CD4-positive, alpha-beta T cell treated with Interleukin-6 at 100 ng/mL for 8 hours (primary cell): ENCODE results near the gene RAB6B.

Source experiments
- DNase-seq: peaks from one replicate; pipeline ENCODE4 v3.0.0-alpha.2; 2020; ENCODE audit warnings: mixed read lengths, low spot score

The RAB6B gene

DNA sequence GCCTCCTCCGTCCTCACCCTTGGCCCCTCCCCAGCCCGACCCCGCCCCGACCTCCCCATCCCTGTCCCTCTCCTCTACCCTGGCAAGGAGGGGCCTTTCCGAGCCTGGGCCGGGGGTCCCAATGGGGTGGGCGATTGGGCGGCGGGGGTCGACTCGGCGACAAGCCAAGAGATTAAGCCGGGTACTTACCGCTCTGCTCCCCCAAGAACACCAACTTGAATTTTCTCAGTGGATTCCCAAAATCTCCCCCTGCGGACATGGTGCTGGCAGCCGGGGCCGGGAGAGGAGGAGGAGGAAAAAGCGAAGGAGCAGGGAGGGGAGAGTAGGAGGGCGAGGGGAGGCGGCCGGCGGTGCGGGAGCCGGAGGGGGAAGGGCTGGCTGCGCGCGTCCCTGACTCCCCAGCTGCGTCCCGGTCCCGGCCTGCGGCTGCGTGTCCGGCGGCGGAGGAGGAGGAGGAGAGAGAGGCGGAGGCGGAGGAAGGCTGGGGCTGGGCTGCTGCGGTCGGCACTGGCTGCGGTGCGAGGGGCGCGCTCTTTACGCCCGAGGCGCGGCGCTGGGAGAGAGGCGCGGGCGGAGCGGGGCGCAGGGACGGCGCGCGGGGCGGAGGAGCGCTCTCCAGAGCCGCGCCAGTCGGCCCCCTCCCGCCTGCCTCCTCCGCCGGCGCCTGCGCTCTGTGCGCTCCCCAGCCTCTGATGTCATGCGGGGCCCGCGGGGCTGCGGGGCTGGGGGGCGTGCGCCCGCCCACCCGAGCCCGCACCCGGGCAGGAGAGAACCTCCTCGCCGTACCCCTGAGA, at the start of gene RAB6B:
Gene RAB6B, minus strand, starts transcription at position 675 of the 794 bp plus-strand sequence. Its CDS starts 416 bp downstream, at position 259.
- no peak for DNase-seq

DNA sequence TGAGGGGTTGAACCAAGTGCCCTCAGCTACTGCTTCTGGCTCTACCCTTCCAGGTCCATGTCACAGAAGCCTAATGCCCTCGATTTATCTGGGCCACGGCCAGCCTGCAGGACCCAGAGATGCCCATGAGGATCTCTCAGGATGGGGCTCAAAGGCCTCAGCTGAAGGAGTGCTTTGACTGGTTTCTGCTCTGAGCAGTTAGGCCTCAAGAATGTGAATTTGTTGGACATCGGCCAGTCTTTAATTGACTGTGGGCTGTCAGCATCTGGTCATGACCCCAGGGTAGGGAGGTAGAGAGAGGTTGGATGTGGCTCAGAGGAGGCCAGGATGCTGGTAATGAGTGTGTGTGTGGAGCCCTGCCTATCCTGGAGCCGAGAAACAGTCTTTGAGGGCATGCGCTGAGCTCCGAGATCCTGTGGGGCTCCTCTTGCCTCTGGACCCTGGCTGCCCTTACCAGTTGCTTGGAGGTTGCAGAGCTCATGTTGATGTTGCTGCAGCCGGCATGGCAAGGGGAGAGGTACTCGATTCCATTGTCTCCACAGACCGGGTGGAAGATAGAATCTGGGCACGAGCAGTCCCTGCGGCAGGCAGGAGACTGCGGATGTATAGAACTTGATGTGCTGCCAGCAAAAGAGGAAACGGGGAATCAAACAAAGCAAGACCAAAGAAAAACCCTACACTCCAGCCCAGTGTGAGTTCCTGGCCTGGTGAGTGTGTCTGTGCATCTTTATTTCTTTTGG, 49.1 kb upstream of the RAB6B start:
- DNase-seq, result no peak

DNA sequence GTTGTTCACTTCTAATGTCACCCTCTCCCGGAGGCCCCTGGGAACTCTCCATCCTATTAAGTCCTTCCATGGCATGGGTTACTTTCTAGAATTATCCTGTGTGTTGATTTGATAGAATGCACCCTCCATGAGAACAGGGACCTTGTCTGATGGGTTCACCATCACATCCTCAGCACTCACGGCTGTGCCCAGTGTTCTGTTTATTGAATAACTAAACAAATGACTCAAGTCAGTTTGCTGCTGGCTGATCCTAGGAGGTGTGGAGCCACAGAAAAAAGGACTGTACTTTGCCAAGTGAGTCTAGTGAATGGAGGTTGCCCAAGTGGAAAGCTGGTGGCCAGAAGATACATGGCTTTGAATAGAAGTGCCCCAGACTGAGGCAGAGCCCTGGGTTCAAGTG, 48.5 kb upstream of the RAB6B start:
- no peak for DNase-seq

DNA sequence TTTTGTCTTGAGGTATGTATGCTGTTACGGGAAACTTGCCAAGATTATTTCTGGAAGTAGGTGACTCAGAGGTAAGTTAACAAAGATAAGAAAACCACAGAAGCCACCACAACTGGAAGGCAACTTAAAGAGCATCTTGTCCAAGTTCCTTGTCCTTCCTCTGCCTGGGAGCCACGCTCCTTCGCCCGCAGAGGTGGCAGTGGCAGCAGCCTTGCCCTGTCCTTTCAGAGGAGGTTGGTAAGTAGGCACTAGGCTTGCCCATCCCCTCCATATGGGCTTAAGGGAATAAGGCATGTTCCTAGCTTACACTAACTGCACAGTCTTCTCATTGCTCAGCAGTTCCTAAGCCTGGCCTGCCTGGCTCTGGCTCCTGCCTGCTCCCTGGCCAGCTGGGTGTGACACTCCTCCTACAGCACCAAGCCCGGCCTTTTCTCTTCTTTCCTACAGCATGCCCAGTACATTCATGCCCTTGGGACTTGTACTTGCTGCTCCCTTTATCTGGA, 48.0 kb upstream of the RAB6B start:
- no peak for DNase-seq

DNA sequence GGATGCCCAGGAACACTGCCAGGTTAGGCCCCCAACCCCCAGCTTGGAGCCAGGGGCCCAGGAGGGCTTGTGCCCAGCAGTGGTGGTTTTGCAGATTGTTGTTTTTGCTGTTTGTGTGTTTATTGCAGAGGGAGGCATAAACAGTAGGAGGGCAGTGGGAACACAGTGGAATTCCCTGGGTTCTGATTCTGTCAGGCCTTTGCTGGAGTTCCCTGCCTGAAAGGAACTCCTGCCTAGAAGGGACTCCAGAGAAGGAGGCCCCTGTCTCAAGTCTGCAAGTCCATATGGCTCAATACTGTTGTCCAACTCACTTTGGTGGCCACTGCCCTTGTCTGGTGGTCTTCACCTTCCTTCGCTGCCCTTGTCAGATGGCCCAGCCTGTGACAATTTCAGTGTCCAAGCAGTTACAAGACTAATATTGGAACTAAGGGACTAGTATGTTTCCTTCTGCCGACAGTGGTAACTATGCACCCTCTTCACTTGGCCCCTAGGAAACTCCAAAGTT, 47.4 kb upstream of the RAB6B start:
- no peak for DNase-seq

DNA sequence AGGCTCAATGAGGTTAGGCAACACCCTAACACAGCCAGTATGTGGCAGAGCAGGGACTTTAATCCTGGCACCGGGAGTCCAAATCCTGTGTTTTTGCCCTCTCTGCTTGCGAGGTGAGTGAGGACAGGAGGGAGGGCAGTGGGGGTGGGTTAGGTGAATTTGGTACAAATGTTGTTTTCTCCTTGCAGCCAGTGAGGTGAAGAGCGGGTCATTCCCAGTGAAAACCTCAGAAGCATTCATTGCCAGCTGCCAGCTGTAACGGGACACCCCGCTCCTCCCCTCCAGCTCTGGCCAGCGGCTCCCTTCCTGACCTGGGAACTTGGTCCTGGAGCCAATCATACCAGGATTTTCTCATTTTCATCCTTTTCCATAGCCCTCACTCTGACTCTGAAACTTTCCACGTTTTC, 45.7 kb upstream of the RAB6B start:
- no peak for DNase-seq

DNA sequence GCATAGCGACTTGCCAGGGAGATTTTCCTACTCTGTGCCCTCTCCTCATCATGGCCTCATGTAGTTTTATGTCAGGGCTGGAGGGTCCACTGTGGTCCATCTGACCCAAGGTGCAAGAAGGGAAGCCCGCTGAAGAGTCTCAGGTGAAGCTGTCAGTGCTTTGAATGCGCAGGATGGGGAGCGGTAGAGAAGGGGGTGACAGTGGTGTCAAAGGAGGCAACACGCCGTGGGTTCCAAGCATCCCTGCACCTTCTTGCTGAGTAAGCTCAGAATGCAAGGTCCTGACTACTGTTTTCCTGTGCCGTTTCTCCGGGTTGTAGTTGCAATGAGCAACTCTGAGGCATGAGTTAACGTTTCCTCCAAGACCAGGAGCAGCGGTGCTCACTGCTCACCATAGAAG, 44.9 kb upstream of the RAB6B start:
- DNase-seq, result no peak

DNA sequence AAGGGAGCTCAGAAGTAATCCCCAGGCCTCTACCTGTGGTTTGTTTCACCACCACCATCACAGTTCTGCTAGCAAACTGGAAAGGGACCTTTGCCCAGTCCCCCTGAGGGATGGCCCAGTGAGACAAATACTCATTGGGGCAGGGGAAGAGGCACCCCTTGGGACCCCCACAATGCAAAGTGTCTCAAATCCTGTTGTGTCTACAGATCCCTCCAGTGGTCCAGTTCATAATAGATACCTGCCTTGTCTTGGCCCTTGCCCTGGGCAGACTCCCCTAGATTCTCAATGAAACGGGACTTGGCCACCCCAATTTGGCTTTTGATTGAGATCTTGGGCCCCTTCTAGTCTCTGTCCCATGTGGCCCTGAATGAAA, 43.8 kb upstream of the RAB6B start:
- no peak for DNase-seq

DNA sequence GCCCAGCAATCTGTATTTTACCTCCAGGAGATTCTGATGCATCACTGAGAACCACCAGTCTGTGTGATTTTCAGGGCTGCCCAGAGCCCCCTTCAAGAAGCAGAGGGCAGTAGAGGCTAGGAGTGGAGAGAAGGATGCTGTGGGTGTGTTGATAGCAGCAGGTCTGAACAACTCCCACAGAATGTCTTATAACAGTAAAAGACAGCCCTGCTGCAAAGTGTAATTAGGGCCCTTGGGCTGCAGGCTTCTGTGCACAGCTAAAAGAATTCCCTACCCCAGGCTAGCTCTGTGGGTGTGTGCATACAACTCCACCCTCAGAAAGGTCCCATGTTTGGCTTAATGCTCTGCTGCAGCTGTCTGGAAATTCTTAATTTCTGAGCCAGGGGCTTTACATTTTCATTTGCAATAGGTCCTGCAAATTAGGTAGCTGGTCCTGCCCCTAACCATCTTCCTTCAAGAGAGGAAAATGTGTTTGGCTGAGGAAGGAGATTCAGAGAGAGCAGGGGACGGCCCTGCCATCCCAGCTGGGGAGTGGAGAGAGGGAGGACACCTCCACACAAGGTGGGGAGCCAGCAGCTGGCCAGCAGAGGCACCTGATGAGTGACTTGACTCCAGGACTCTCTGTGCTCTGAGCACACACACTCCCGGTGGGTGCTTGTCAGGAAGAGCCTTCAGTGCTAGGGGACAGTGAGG, 43.2 kb upstream of the RAB6B start:
- no peak for DNase-seq

DNA sequence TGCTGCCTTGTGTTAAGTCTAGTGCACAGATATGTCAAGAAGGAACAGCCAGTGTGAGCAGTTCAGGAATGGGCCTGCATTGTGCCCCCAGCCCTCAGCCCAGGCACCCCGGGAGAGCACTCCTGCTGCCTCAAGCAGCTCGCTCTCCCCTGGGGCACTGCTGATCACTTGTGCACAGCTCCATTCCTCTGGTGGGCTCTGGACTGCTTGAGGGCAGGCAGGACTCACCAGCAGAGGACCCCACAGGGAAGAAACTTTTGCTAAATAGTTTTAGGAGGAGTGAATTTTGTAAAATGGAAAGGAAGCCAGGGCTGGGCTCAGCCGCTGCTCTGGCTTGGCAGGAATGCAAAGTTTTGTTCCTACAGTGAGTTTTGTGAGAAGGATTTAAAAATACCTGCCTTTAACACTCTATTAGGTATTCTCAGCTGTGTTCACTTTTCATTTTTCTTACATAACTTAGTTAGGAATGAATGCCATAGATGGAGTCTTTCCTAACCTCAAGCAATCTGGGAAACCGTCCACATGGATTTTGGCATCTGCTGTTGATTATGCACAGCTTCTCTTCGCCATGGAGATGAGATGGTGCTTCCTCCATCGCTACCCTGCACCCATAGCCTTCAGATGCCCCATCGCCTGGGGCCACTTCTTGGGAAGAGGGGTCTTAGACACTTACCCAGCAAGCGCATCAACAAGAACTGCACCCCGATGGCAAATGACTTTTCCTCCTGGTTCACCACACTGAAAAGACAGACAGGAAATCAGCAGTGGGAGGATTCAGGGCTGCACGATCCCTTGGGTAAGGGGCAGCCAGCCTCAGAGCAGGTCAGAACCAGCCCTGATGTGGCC, 42.3 kb upstream of the RAB6B start:
- no peak for DNase-seq

DNA sequence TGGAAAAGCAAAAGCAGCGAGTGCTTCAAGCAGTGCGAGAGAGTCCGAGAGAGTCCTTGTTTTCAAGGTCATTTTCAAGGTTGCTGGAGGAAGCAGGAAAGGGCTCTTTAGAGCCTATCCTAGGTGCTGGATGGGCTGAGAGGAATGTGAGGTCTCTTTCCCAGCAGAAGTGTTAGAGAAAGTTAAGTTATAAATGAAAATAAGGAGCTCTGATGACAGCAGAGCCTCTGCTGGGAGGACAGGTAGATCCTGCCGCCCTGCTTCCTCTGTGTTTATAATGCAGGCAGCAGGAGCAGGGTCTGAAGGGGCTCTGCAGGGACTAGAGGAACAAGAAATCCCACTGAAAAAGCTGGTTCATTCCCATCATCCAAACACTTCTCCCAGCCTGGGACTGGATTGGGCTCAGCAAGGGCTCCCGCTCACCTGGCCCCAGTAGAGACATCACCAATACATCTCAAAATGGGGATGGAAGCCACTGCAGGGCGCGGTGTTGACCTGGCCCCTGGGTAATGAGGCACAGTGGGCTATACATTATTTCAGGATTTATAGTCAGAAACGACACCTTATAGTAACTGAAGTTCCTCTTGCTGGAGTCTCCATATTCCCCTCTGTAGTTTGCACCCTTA, 41.5 kb upstream of the RAB6B start:
- no peak for DNase-seq

DNA sequence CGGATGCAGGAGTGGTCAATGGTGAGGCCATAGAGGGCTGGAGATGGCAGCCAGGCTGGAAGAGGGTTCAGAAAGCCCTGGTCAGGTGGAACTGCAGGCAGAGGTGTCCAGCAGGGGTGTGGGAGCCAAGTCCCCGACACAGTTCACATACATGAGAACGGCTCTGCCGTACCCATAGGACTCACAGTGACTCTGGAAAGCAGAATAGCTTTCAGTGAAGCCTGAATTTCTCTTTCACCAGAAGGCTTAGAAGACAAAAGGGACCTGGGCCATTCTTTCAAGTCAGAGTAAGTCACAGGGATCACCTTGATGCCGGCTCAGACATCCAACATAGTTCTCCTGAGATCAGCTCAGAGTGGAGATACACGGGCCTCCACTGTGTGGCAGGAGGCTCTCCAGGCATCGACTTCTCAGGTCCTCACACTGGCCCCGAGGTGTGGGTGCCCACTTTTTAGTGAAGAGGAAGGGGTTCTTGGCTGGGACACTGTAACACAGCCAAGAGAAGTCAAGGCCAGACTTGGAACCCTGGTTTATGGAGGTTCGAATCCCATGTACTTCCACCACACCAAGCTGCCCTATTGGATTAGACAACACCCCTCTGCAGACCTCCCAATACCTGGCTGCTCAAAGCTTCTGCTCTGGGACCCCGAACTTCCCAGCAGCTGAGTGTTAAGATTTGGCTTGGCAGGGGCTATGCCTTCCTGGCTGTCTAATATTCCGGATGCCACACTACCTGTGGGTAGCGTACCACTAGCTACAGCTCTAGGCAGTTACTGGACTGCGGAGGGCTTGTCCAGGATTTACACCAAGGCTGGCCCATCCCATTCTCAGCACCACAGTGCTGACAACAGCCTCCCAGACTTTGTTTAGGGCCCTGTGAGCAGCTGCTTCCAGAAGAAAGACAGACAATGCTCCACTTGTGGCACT, 40.4 kb upstream of the RAB6B start:
- no peak for DNase-seq

DNA sequence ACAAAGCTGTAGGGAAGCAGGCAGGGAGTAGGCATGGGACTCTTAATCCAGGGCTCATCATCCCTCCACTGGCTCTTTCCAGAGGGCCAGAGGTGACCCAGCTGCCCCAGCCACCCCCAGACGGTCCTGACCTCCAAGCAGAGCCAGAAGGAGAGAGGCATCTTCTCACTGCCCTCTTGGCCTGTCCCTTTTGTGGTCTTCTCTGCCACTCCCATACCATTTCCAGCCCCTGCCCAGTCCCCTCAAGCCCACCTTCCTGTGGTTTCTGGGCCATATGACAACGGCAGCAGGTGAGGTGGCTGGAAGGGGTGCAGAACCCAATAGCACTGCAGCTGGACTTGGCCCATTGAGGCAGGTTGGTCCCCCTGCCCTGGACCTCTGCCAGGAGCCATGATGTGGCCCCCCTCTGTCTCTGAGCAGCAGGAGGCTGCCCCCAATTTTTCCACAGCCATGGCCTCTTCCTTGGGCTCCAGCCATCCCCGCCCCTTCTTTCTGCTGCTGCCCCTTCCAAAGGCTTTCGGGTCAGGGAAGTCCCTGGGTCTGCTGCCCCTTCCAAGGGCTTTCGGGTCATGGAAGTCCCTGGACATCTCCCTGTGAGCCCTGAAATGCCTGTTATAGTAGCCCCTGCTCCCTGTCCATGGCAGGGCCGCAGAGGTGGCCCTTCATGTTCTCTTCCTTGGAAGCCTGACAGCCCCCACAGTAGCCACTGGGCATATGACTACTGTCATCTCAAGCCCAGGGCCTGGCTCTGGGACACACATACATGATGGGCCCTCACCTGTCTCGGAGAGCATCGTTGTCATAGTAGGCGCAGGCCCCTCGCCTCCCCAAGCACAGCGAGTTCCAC, 39.5 kb upstream of the RAB6B start:
- DNase-seq, result no peak

DNA sequence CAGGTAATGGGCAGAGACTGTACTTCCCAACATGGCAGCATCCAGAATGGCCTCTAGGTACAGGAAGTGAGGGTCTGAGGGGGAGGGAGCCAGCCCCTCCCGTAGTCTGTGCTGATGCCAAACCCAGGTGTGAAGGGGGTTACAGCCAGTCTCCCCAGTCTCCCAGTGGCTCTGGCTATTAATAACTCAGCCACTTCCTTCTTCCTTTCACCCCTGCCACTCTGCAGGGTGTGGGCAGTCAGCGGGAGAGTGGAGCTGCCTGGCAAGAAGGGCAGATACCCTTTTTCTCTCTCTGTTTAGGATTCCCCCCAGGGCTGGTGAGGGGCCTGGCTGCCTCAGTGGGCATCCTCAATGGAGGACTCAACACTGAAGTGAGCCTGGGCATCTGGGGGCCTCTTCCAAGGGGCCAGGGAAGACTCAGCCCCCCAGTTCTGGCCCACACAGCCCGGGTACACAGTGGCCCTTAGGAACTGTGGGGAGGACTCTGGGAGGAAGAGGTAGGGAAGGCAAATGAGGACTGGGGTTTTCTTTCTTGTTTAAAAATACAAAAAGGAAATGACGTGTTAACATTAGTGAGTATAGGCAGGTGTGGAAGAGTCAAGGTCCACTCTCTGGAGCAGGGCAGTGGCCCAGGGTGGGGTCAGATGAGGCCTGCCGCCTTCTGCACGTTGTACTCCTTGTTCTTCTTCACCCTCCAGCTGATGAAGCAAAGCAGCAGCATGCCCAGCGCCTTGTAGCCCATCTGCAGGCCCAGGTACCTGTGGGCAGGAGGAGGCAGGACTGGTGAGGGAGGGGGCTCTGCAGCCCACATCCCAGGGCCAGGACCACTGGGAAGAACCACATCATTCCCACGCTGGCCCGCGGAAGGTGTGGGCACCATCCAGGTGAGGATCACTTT, 38.6 kb upstream of the RAB6B start:
- no peak for DNase-seq

DNA sequence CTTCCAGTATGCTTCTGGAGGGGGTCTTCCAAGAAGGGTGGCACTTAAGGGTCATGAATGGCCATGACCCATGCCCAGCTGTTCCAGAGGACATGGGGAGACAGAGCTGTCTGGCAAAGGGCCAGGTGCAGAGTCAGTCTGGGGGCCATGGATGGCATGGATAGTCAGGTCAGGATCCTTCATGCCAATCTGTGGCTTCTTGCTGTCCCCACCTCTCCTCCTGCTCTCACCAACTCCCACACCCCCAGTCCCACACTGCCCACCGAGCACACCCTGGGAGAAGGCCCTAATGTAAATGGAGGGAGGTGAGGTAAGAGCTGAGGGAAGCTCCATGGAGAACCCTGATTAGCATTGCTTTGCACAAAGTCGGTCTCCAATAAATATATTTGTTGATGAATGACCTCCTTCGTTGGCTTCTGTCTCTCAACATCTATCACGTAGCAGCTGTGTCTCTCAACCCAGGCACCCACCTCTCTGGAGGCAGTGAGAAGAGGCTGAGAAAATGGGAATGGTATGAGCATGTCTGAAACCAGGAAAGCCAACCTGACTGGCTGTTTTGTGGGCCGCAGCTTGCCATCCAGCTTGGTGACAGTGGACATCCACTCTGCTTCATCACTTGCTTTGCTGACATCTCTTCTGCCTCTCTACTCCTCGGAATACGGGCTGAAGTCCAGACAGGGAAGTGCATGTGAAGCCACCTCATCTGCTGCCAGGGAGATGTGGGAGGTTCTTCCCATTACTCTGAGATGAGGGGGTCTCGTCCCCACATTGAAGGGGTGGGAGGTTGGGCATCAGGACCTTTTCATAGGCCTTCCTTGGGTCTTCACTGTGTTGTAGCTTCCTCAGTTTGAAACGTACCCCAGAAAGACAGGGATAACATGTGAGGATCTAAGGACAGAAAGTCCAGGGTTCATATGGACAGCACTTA, 37.7 kb upstream of the RAB6B start:
- no peak for DNase-seq

DNA sequence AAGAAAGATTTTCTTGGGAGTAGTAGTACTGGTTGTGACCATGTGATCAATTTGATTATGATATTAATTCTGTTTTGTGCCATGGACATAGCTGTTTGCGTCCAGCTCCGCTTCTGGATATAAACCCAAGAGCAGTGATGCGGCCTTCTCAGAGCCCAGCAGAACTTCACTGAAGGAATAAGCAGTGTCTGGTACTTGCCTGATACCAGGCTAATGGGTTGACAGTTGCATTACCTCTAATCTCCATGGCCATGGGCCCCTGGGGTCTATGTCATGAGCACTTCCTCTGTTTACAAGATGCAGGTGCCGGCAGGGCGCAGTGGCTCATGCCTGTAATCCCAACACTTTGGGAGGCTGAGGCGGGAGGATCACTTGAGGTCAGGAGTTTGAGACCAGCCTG, 36.3 kb upstream of the RAB6B start:
- DNase-seq, result no peak

DNA sequence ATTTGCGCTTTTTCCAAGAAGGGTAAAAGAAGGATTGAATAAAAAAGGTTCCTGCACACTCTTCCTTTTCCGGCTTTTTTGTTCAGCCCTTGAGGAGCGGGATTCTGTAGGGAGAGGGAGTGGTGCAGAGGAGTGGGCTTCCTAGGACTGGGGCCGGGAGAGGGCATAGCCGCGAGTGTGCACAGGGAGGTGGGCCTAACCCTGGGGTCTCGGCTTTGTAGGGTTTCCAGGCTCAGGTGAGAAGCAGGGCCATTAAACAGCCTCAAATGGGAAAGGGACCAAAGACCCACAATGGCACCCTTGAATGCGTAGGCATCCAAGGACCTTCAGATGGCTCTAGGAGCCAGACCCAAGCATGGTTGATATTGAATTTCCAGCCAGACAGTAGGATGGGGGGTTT, 35.4 kb upstream of the RAB6B start:
- DNase-seq, result no peak
